WERI-Rb-1 (cell line): ENCODE measurements around the gene PIK3R3.
"Not testable (repeated sequence)": the region's sequence is repeated elsewhere in the genome, so short reads cannot be mapped to it uniquely, and the experiment has no call there.

Source experiments
- DNase-seq: peaks from one replicate; pipeline ENCODE4 v3.0.0-alpha.2; 2020
- H3K27ac ChIP-seq: fragments of 250-450 bp; sonication (Bioruptor Pico); 2 replicates; pipeline ENCODE4 v1.5.1; 2020; ENCODE audit warnings: mild to moderate bottlenecking, moderate library complexity
- H3K27me3 ChIP-seq: fragments of 250-450 bp; sonication (Bioruptor Pico); 2 replicates; pipeline ENCODE4 v1.5.1; 2021; ENCODE audit warnings: mild to moderate bottlenecking, low read depth, moderate library complexity; ENCODE audit not compliant: insufficient read depth, severe bottlenecking
- H3K36me3 ChIP-seq: fragments of 250-450 bp; sonication (Bioruptor Pico); 2 replicates; pipeline ENCODE4 v1.5.1; 2020; ENCODE audit warnings: mild to moderate bottlenecking, moderate library complexity
- H3K4me3 ChIP-seq: 2 replicates; pipeline ENCODE4 v1.5.1; 2011; ENCODE audit warnings: low read depth, mild to moderate bottlenecking, control low read depth, low read length
- H3K9me3 ChIP-seq: fragments of 250-450 bp; sonication (Bioruptor Pico); 2 replicates; pipeline ENCODE4 v1.5.1; 2021; ENCODE audit warnings: mild to moderate bottlenecking, moderate library complexity; ENCODE audit not compliant: severe bottlenecking
- CTCF ChIP-seq: IDR thresholded peaks from 2 replicates; pipeline ENCODE4 v1.5.1; 2011; ENCODE audit warnings: low read depth, mild to moderate bottlenecking, control low read depth, inconsistent platforms, low read length

The PIK3R3 gene

GRCh38 chr1:46098027-46098712 is 34.3 kb downstream of the PIK3R3 start:
- H3K4me3 ChIP-seq = no peak overlapping the region
- H3K27me3 ChIP-seq = no peaks in the 10 kb centered on the region
- TF ChIP-seq CTCF = no peak
- DNase-seq = no peak
- H3K36me3 ChIP-seq = peaks cover 3% of the 10 kb centered on the region; the same call in 1 of the 2 replicates
- H3K27ac ChIP-seq = no peak overlapping the region
- peaks cover 9% of the 10 kb centered on the region for H3K9me3 ChIP-seq

- peaks cover 3% of the 10 kb centered on the region; the same call in 1 of the 2 replicates for H3K36me3 ChIP-seq
- H3K9me3 ChIP-seq = peaks cover 9% of the 10 kb centered on the region
- no peak overlapping the region for H3K4me3 ChIP-seq
- no peak for TF ChIP-seq CTCF
- peak overlapping the region; percentile 23; the same call in 1 of the 2 replicates for H3K27ac ChIP-seq
- H3K27me3 ChIP-seq = no peaks in the 10 kb centered on the region
- DNase-seq = no peak
Measured at GRCh38 chr1:46097149-46097472, 35.3 kb downstream of the PIK3R3 start.

DNA sequence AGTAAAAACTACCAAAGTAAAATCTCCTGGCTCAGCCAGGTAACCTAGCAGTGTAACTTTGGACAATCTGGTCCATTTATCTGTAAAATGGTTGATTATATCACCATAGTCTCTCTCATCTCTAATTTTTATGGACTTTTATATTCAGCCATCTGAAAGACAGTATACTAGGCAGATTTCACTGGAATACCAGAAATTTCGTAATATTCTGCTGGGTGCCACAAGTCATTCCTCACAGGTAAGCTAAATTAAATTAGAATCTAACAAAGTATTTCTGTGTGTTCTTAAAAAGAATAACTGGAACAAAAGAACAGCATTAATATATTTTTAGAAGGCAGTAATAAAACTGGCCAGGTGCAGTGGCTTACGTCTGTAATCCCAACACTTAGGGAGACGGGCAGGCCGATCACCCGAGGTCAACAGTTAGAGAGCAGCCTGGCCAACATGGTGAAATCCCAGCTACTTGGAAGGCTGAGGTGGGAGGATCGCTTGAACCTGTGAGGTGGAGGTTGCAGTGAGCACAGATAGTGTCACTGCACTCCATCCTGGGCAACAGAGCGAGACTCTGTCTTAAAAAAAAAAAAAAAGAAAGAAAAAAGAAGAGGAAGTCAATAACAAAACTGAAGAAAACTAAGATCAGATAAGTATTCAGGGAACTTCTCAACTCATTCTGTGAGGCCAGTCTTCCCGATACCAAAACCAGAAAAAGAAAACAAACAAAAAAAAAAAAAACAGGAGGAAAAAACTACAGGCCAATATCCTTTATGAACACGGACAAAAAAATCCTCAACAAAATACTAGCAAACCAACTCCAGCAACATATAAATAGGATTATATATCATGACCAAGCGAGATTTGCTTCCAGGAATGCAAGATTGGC is 35.9 kb downstream of the PIK3R3 start:
- Histone ChIP-seq H3K36me3 (peaks cover 3% of the 10 kb centered on the region; the same call in 1 of the 2 replicates), H3K9me3 (peaks cover 9% of the 10 kb centered on the region), H3K4me3 (no peak overlapping the region), H3K27me3 (no peaks in the 10 kb centered on the region), H3K27ac (peak overlapping the region; percentile 49)
- DNase-seq = peak; percentile 70
- TF ChIP-seq CTCF = no peak

GRCh38 chr1:46095110-46095509 is 37.3 kb downstream of the PIK3R3 start:
- not testable (repeated sequence) for H3K36me3 ChIP-seq, H3K9me3 ChIP-seq, H3K27me3 ChIP-seq, H3K27ac ChIP-seq, H3K4me3 ChIP-seq, DNase-seq

GRCh38 chr1:46094471-46095005 is 37.9 kb downstream of the PIK3R3 start:
- Histone ChIP-seq H3K9me3 (peaks cover 4% of the 10 kb centered on the region), H3K27ac (no peak overlapping the region), H3K36me3 (no peaks in the 10 kb centered on the region), H3K4me3 (no peak overlapping the region), H3K27me3 (no peaks in the 10 kb centered on the region)
- DNase-seq = no peak
- TF ChIP-seq CTCF = no peak

DNA sequence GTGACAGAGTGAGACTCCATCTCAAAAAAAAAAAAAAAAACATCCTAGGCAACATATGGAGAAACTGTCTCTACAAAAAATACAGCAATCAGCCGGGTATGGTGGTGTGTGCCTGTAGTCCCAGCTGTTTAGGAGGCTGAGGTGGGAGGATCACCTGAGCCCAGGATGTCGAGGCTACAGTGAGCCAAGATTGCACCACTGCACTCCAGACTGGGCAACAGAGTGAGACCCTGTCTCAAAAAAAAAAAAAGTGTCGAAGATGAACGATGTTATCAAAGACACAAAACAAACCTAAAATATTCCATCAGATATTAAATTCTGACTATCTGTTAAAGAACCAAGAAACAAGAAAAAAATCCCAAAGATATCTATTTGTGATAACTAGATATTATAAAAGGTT is 38.6 kb downstream of the PIK3R3 start:
- H3K36me3 ChIP-seq, H3K9me3 ChIP-seq, H3K27ac ChIP-seq, H3K4me3 ChIP-seq, DNase-seq, H3K27me3 ChIP-seq: not testable (repeated sequence)
